Central memory CD4-positive, alpha-beta T cell (primary cell): Measurements from ENCODE around the gene LAT.
A peak's percentile ranks its signal among the peaks of the same experiment; 100 is the strongest.

Experiments used
- DNase-seq: peaks from one replicate; pipeline ENCODE4 v3.0.0; 2022

Gene LAT

GRCh38 chr16:29009050-29009837, 24.4 kb downstream of the LAT start:
- DNase-seq = no peak

GRCh38 chr16:29009838-29010166, 24.9 kb downstream of the LAT start:
- DNase-seq = no peak

GRCh38 chr16:29011112-29011511, 26.3 kb downstream of the LAT start:
- DNase-seq = no peak

- DNase-seq = no peak
Observed at GRCh38 chr16:29011851-29012250, 27.0 kb downstream of the LAT start.

- DNase-seq = peak; percentile 60
Observed at GRCh38 chr16:29012913-29013553, 28.2 kb downstream of the LAT start.

- DNase-seq = no peak
Observed at GRCh38 chr16:29014561-29015069, 29.8 kb downstream of the LAT start.

- no peak for DNase-seq
Observed at GRCh38 chr16:29022196-29022595, 37.3 kb downstream of the LAT start.

- no peak for DNase-seq
Observed at GRCh38 chr16:29023279-29024277, 38.7 kb downstream of the LAT start.

- DNase-seq = no peak
Observed at GRCh38 chr16:29024278-29024677, 39.4 kb downstream of the LAT start.

GRCh38 chr16:29025218-29025617, 40.4 kb downstream of the LAT start:
- DNase-seq = no peak

- no peak for DNase-seq
Observed at GRCh38 chr16:29025735-29026134, 40.9 kb downstream of the LAT start.

- DNase-seq = no peak
Observed at GRCh38 chr16:29028457-29029167, 43.8 kb downstream of the LAT start.

- DNase-seq = no peak
Observed at GRCh38 chr16:29029168-29029994, 44.5 kb downstream of the LAT start.

GRCh38 chr16:29030086-29030840, 45.4 kb downstream of the LAT start:
- DNase-seq = no peak
